ENCODE measurements around the gene PIP5K1C. TPM values are rescaled to one million over a fixed set of nuclear protein-coding genes. Genes with fewer than 3 reads are reported as not detected.

Gene PIP5K1C
- total and polyA plus RNA-seq, 7 donors: 8.7 to 22.4 (median 16.3) TPM

GRCh38 chr19:3605361-3605760 is 94.9 kb downstream of the PIP5K1C start:
- H3K27me3 ChIP-seq (ENCODE audit: insufficient read depth in 3 of 3, low read length in 2 of 3): peaks cover 0 to 39% (median 11%) of the 10 kb centered on the region in 3 donors
- TF ChIP-seq CTCF (IDR thresholded peaks at IDR 0.05): no peak
- DNase-seq (no peak), ATAC-seq (no peak)
- WGBS, 3 donors: 63 to 69% (median 67%) methylated on average over 3 of the region's 3 CpGs
- peak overlapping the region; percentile 62 for H3K4me3 ChIP-seq
- H3K36me3 ChIP-seq (ENCODE audit: insufficient read depth in 1 of 2, low read depth in 1 of 2): no peaks in the 10 kb centered on the region
- H3K27ac ChIP-seq: no peak overlapping the region
- intact Hi-C loops (cut with DNase I): no loop called here
- H3K9me3 ChIP-seq: no peaks in the 10 kb centered on the region
- H3K4me1 ChIP-seq: peaks cover 5% of the 10 kb centered on the region

- intact Hi-C loops (cut with DNase I): no loop called here
- Histone ChIP-seq H3K9me3 (no peaks in the 10 kb centered on the region), H3K27ac (no peak overlapping the region), H3K27me3 (ENCODE audit: insufficient read depth in 3 of 3, low read length in 2 of 3) (peaks cover 0 to 39% (median 11%) of the 10 kb centered on the region in 3 donors), H3K36me3 (ENCODE audit: insufficient read depth in 1 of 2, low read depth in 1 of 2) (no peaks in the 10 kb centered on the region), H3K4me3 (peak overlapping the region; percentile 62), H3K4me1 (peaks cover 5% of the 10 kb centered on the region)
- WGBS, 3 donors: 41 to 53% (median 52%) methylated on average over 11 of the region's 11 CpGs
- TF ChIP-seq CTCF (IDR thresholded peaks at IDR 0.05): no peak
- ATAC-seq (no peak), DNase-seq (no peak)
Measured at GRCh38 chr19:3604987-3605343, 95.3 kb downstream of the PIP5K1C start.

- intact Hi-C loops (cut with DNase I): no loop called here
- peaks cover 0 to 39% (median 11%) of the 10 kb centered on the region in 3 donors for H3K27me3 ChIP-seq (ENCODE audit: insufficient read depth in 3 of 3, low read length in 2 of 3)
- no peaks in the 10 kb centered on the region for H3K36me3 ChIP-seq (ENCODE audit: insufficient read depth in 1 of 2, low read depth in 1 of 2)
- H3K4me3 ChIP-seq: peak overlapping the region; percentile 62
- peak overlapping the region; percentile 16 for H3K27ac ChIP-seq
- no peak for ATAC-seq
- H3K4me1 ChIP-seq: peaks cover 5% of the 10 kb centered on the region
- H3K9me3 ChIP-seq: no peaks in the 10 kb centered on the region
- DNase-seq: no peak
- WGBS, 3 donors: 60 to 74% (median 61%) methylated on average over 24 to 27 of the region's 27 CpGs
- no peak for TF ChIP-seq CTCF (IDR thresholded peaks at IDR 0.05)
Measured at GRCh38 chr19:3604227-3604986, 95.9 kb downstream of the PIP5K1C start.

GRCh38 chr19:3603121-3603811 is 97.0 kb downstream of the PIP5K1C start:
- intact Hi-C loops (cut with DNase I): no loop called here
- Histone ChIP-seq H3K27me3 (ENCODE audit: insufficient read depth in 3 of 3, low read length in 2 of 3) (peaks cover 0 to 39% (median 11%) of the 10 kb centered on the region in 3 donors), H3K4me1 (peaks cover 1% of the 10 kb centered on the region), H3K9me3 (no peaks in the 10 kb centered on the region), H3K36me3 (ENCODE audit: insufficient read depth in 1 of 2, low read depth in 1 of 2) (no peaks in the 10 kb centered on the region), H3K27ac (peak overlapping the region; percentile 50), H3K4me3 (no peak overlapping the region)
- DNase-seq: no peak
- 25 to 39% (median 37%) methylated on average over 20 to 23 of the region's 23 CpGs for WGBS, 3 donors
- TF ChIP-seq CTCF (IDR thresholded peaks at IDR 0.05): no peak
- peak in 1 of 4 donors; percentile 4 for ATAC-seq
